ENCODE data around the gene CEPT1. TPM values are rescaled to one million over a fixed set of nuclear protein-coding genes. Genes with fewer than 3 reads are reported as not detected.

CEPT1 gene
- total and polyA plus RNA-seq, 10 of the 15 experiments (the other 5 are each of a cell fraction or from before 2014, with no cell fraction given), result 29.4 to 77.9 (median 54.8) TPM

GRCh38 chr1:111221633-111222291 is 81.7 kb downstream of the CEPT1 start:
- no peaks in the 10 kb centered on the region for H3K27me3 ChIP-seq (replicated peaks in 1 of 2; ENCODE audit: control insufficient read depth in 2 of 2, insufficient read depth in 2 of 2, low read length in 1 of 2)
- peak overlapping the region; percentile 23; the same call in 1 of the 2 replicates for H3K4me3 ChIP-seq
- FAIRE-seq (peak; percentile 87), ATAC-seq (peak; percentile 67), DNase-seq (ENCODE audit: low read depth, low spot score) (peak; percentile 100)
- in situ Hi-C loops (cut with MboI), result loop anchor here (5.0 to 10.0 kb wide), 3 partner anchors 111 to 543 kb away; no protein-coding TSS in a partner anchor
- no peaks in the 10 kb centered on the region for H3K9me3 ChIP-seq (replicated peaks; ENCODE audit: control insufficient read depth, insufficient read depth, low read length)
- ChIA-PET SMC1A (ENCODE audit: uncharacterized antibody, unreplicated experiment) (interaction anchor here (0.8 to 12.4 kb wide), 20 partner anchors 11 to 381 kb away, joined by 3 to 284 read pairs (median 7); partner anchors contain the start of genes CD53, CEPT1, DENND2D and DRAM2), CTCF (interaction anchor here (0.7 to 8.9 kb wide), 12 partner anchors 10 to 533 kb away, joined by 3 to 239 read pairs (median 3); partner anchors contain the start of genes CEPT1, DENND2D and DRAM2), POLR2A (interaction anchor here (0.6 to 8.8 kb wide), 11 partner anchors 9 to 349 kb away, joined by 3 to 371 read pairs (median 4); partner anchors contain the start of genes CD53, CEPT1, DENND2D and DRAM2), RAD21 (ENCODE audit: unreplicated experiment) (interaction anchor here (1.0 to 9.9 kb wide), 14 partner anchors 24 to 475 kb away, joined by 3 to 542 read pairs (median 11); partner anchors contain the start of genes CD53, CEPT1, DENND2D and DRAM2)
- BruUV-seq (replicated peaks), result no TSS peak
- peaks cover 15% of the 10 kb centered on the region for H3K79me2 ChIP-seq (ENCODE audit: control insufficient read depth, insufficient read depth, low read length)
- H2AFZ ChIP-seq (ENCODE audit: control insufficient read depth, low read depth, low read length), result no peak overlapping the region
- H4K20me1 ChIP-seq (ENCODE audit: control insufficient read depth, insufficient read depth), result no peaks in the 10 kb centered on the region
- WGBS (ENCODE audit: insufficient coverage, insufficient replicate concordance, low lambda C conversion rate, missing lambda C conversion rate), result 1% methylated on average over 5 of the region's 5 CpGs
- H3K4me1 ChIP-seq (ENCODE audit: control insufficient read depth, insufficient read depth, low read length), result peaks cover 90% of the 10 kb centered on the region
- no peaks in the 10 kb centered on the region for H3K36me3 ChIP-seq (ENCODE audit: control insufficient read depth in 2 of 2, insufficient read depth in 2 of 2, low read length in 1 of 2)
- intact Hi-C loops (cut with micrococcal nuclease; ENCODE audit: unreplicated experiment), result loop anchor here (1.0 to 10.0 kb wide), 14 partner anchors 18 to 587 kb away; partner anchors contain the start of genes C1orf162, CEPT1, DRAM2 and LRIF1
- peak overlapping the region; percentile 93 for H3K4me2 ChIP-seq (ENCODE audit: control insufficient read depth, insufficient read depth)
- peak overlapping the region; percentile 97 for H3K9ac ChIP-seq (ENCODE audit: control insufficient read depth, insufficient read depth, low read length)
- H3K27ac ChIP-seq (ENCODE audit: control insufficient read depth, insufficient read depth), result peak overlapping the region; percentile 100
- TF ChIP-seq BCL11A (IDR thresholded peaks at IDR 0.05; ENCODE audit: low read depth, low read length) (peak; percentile 97), ATF7 (IDR thresholded peaks at IDR 0.05; ENCODE audit: low read depth) (peak; percentile 94), TBL1XR1 (IDR thresholded peaks at IDR 0.05; ENCODE audit: low read depth, low read length) (peak; percentile 98), RCOR1 (conservative IDR thresholded peaks at IDR 0.05; ENCODE audit: low read depth, low read length) (0 out of 2 replicates have a peak, but pooled peaks have one; percentile 18), FOXK2 (IDR thresholded peaks at IDR 0.05) (no peak), CEBPB (IDR thresholded peaks at IDR 0.05; ENCODE audit: borderline replicate concordance in 1 of 2, low read depth in 2 of 2, low read length in 2 of 2) (no peak), IRF4 (IDR thresholded peaks at IDR 0.05; ENCODE audit: low read depth, low read length) (peak; percentile 95), STAT3 (IDR thresholded peaks at IDR 0.05; ENCODE audit: low read depth, low read length) (peak; percentile 29; the same call in 1 of the 2 replicates), BHLHE40 (IDR thresholded peaks at IDR 0.05; ENCODE audit: borderline replicate concordance in 1 of 2, low read depth in 2 of 2, low read length in 1 of 2) (peak in 1 of 2 experiments; percentile 87; a peak in 2 of 4 replicates), SP1 (IDR thresholded peaks at IDR 0.05; ENCODE audit: low read depth, low read length) (peak; percentile 84), EED (IDR thresholded peaks at IDR 0.05; ENCODE audit: low read depth) (peak; percentile 100), HCFC1 (IDR thresholded peaks at IDR 0.05; ENCODE audit: low read length) (no peak), PAX5 (IDR thresholded peaks at IDR 0.05; ENCODE audit: borderline replicate concordance, low read depth, low read length) (peak; percentile 97), ZBED1 (IDR thresholded peaks at IDR 0.05; ENCODE audit: borderline replicate concordance) (peak; percentile 99), CHD2 (IDR thresholded peaks at IDR 0.05; ENCODE audit: borderline replicate concordance, low read depth, low read length) (peak; percentile 93)
- TF ChIP-seq, protein P1, sequence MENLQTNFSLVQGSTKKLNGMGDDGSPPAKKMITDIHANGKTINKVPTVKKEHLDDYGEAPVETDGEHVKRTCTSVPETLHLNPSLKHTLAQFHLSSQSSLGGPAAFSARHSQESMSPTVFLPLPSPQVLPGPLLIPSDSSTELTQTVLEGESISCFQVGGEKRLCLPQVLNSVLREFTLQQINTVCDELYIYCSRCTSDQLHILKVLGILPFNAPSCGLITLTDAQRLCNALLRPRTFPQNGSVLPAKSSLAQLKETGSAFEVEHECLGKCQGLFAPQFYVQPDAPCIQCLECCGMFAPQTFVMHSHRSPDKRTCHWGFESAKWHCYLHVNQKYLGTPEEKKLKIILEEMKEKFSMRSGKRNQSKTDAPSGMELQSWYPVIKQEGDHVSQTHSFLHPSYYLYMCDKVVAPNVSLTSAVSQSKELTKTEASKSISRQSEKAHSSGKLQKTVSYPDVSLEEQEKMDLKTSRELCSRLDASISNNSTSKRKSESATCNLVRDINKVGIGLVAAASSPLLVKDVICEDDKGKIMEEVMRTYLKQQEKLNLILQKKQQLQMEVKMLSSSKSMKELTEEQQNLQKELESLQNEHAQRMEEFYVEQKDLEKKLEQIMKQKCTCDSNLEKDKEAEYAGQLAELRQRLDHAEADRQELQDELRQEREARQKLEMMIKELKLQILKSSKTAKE (IDR thresholded peaks at IDR 0.05; ENCODE audit: low read depth, poor library complexity, severe bottlenecking), result peak; percentile 98
- TF ChIP-seq, protein P2, sequence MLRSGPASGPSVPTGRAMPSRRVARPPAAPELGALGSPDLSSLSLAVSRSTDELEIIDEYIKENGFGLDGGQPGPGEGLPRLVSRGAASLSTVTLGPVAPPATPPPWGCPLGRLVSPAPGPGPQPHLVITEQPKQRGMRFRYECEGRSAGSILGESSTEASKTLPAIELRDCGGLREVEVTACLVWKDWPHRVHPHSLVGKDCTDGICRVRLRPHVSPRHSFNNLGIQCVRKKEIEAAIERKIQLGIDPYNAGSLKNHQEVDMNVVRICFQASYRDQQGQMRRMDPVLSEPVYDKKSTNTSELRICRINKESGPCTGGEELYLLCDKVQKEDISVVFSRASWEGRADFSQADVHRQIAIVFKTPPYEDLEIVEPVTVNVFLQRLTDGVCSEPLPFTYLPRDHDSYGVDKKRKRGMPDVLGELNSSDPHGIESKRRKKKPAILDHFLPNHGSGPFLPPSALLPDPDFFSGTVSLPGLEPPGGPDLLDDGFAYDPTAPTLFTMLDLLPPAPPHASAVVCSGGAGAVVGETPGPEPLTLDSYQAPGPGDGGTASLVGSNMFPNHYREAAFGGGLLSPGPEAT (IDR thresholded peaks at IDR 0.05; ENCODE audit: low read depth), result peak; percentile 95

Measured in GM12878 (cell line).